IMR-90 (cell line): Measurements from ENCODE around the gene RIOX2. TPM values are rescaled to one million over a fixed set of nuclear protein-coding genes. Genes with fewer than 3 reads are reported as not detected.
A peak's percentile ranks its signal among the peaks of the same experiment; 100 is the strongest.

Experiments used
- ATAC-seq: fragments of 200-7000 bp; cut with Tn5 transposase; 2 replicates; pipeline ENCODE4 v1.9.1; 2020; ENCODE audit warnings: low read depth, mild to moderate bottlenecking, moderate library complexity
- BruUV-seq: library from RNA; stranded (reverse); fragments of 400-500 nt; replicated peaks from 2 replicates; lab custom pipeline; 2021; lab: Mats Ljungman, UMichigan
- CTCF ChIA-PET: fragments of 300-600 bp; formaldehyde crosslinking; extraction: SDS; loops from one replicate; lab custom pipeline; 2021; ENCODE audit warnings: antibody characterized with exemption; lab: Yijun Ruan, JAX
- POLR2A ChIA-PET: fragments of 300-600 bp; sonication (Branson Sonifier 250); formaldehyde crosslinking; loops from one replicate; lab custom pipeline; 2022; ENCODE audit warnings: antibody characterized with exemption; ENCODE audit not compliant: unreplicated experiment; lab: Charles Lee
- DNase-seq: peaks from one replicate; pipeline ENCODE4 v3.0.0; 2013
- H2AFZ ChIP-seq: replicated peaks from 2 replicates; pipeline ENCODE3; 2013; ENCODE audit warnings: low read length, mild to moderate bottlenecking; ENCODE audit not compliant: poor library complexity
- H2AK5ac ChIP-seq: 2 replicates; pipeline ENCODE4 v1.6.1; 2013; ENCODE audit warnings: low read depth, low read length, inconsistent platforms
- H2AK9ac ChIP-seq: replicated peaks from 2 replicates; pipeline ENCODE3; 2013; ENCODE audit warnings: mild to moderate bottlenecking, low read depth, low read length, moderate library complexity; ENCODE audit not compliant: poor library complexity
- H2BK120ac ChIP-seq: 2 replicates; pipeline ENCODE4 v1.6.1; 2013; ENCODE audit warnings: low read depth, low read length, inconsistent platforms
- H2BK15ac ChIP-seq: 3 replicates; pipeline ENCODE4 v1.6.1; 2013; ENCODE audit warnings: low read depth, low read length, inconsistent platforms
- H2BK20ac ChIP-seq: 2 replicates; pipeline ENCODE4 v1.6.1; 2013; ENCODE audit warnings: low read depth, mild to moderate bottlenecking, inconsistent platforms, low read length, moderate library complexity
- H2BK5ac ChIP-seq: 2 replicates; pipeline ENCODE4 v1.6.1; 2013; ENCODE audit warnings: mild to moderate bottlenecking, low read depth, low read length, inconsistent platforms; ENCODE audit not compliant: poor library complexity, severe bottlenecking
- H3K14ac ChIP-seq: replicated peaks from 2 replicates; pipeline ENCODE4 v1.6.1; 2013; ENCODE audit warnings: low read depth, low read length, inconsistent platforms
- H3K18ac ChIP-seq: 2 replicates; pipeline ENCODE4 v1.6.1; 2013; ENCODE audit warnings: low read depth, low read length, control low read depth
- H3K23ac ChIP-seq: 2 replicates; pipeline ENCODE4 v1.6.1; 2013; ENCODE audit warnings: low read depth, low read length, inconsistent platforms
- H3K27ac ChIP-seq: 2 replicates; pipeline ENCODE4 v1.5.1; 2013; ENCODE audit warnings: mild to moderate bottlenecking, control low read depth, low read length; ENCODE audit not compliant: insufficient read depth
- H3K27me3 ChIP-seq: 2 replicates; pipeline ENCODE4 v1.6.1; 2013; ENCODE audit warnings: low read length; ENCODE audit not compliant: control insufficient read depth, insufficient read depth
- H3K36me3 ChIP-seq: 2 replicates; pipeline ENCODE4 v1.6.1; 2013; ENCODE audit warnings: low read length, mixed read lengths; ENCODE audit not compliant: control insufficient read depth, insufficient read depth
- H3K4ac ChIP-seq: 2 replicates; pipeline ENCODE4 v1.6.1; 2013; ENCODE audit warnings: low read depth, low read length, inconsistent platforms
- H3K4me1 ChIP-seq: 2 replicates; pipeline ENCODE4 v1.6.1; 2013; ENCODE audit warnings: low read length, mixed read lengths; ENCODE audit not compliant: control insufficient read depth, insufficient read depth
- H3K4me2 ChIP-seq: 2 replicates; pipeline ENCODE4 v1.6.1; 2013; ENCODE audit warnings: low read depth, mild to moderate bottlenecking, control low read depth, low read length, moderate library complexity
- H3K4me3 ChIP-seq: 2 replicates; pipeline ENCODE4 v1.5.1; 2013; ENCODE audit warnings: low read depth, mild to moderate bottlenecking, control low read depth, low read length, moderate library complexity; ENCODE audit not compliant: insufficient read depth
- H3K56ac ChIP-seq: 2 replicates; pipeline ENCODE4 v1.6.1; 2013; ENCODE audit warnings: low read length, inconsistent platforms; ENCODE audit not compliant: insufficient read depth; ENCODE audit errors: extremely low read depth
- H3K79me1 ChIP-seq, 2 experiments: 2 replicates each; pipeline ENCODE4 v1.6.1; 2013; ENCODE audit warnings: low read length in 2 of 2, inconsistent platforms in 1 of 2, low read depth in 1 of 2
- H3K9ac ChIP-seq: 2 replicates; pipeline ENCODE4 v1.6.1; 2013; ENCODE audit warnings: low read depth, low read length, control low read depth
- H3K9me1 ChIP-seq: 2 replicates; pipeline ENCODE4 v1.6.1; 2013; ENCODE audit warnings: low read length, inconsistent platforms; ENCODE audit not compliant: insufficient read depth
- H3K9me3 ChIP-seq: 2 replicates; pipeline ENCODE4 v1.6.1; 2013; ENCODE audit warnings: low read length; ENCODE audit not compliant: control insufficient read depth, insufficient read depth
- H4K20me1 ChIP-seq: 2 replicates; pipeline ENCODE4 v1.6.1; 2013; ENCODE audit warnings: low read length, inconsistent platforms; ENCODE audit not compliant: insufficient read depth
- H4K5ac ChIP-seq: 2 replicates; pipeline ENCODE4 v1.6.1; 2013; ENCODE audit warnings: mild to moderate bottlenecking, low read depth, low read length, control low read depth
- H4K8ac ChIP-seq, 2 experiments: 2 replicates each; pipeline ENCODE4 v1.6.1; 2013; ENCODE audit warnings: low read depth in 2 of 2, low read length in 2 of 2, control low read depth in 1 of 2, inconsistent platforms in 1 of 2
- H4K91ac ChIP-seq: 2 replicates; pipeline ENCODE4 v1.6.1; 2013; ENCODE audit warnings: low read depth, low read length, inconsistent platforms; ENCODE audit not compliant: insufficient read depth
- BHLHE40 ChIP-seq: fragments of 150-350 bp; IDR thresholded peaks from 2 replicates; pipeline ENCODE4 v1.6.1; 2016; ENCODE audit warnings: mild to moderate bottlenecking, low read depth, low read length
- CEBPB ChIP-seq: IDR thresholded peaks from 2 replicates; pipeline ENCODE4 v1.6.1; 2012; ENCODE audit warnings: low read depth, low read length, improper control_type of control experiment
- CTCF ChIP-seq: conservative IDR thresholded peaks from 2 replicates; pipeline ENCODE4 v1.5.1; 2012; ENCODE audit warnings: mild to moderate bottlenecking, low read depth, low read length, improper control_type of control experiment
- ELK1 ChIP-seq: fragments of 150-350 bp; IDR thresholded peaks from 2 replicates; pipeline ENCODE4 v1.6.1; 2016; ENCODE audit warnings: low read depth, mild to moderate bottlenecking, low read length, moderate library complexity, borderline replicate concordance
- FOS ChIP-seq: fragments of 150-350 bp; IDR thresholded peaks from 2 replicates; pipeline ENCODE4 v1.6.1; 2016; ENCODE audit warnings: low read depth, low read length
- MAFK ChIP-seq: IDR thresholded peaks from 2 replicates; pipeline ENCODE4 v1.6.1; 2012; ENCODE audit warnings: low read depth, low read length, improper control_type of control experiment
- MAZ ChIP-seq: IDR thresholded peaks from 2 replicates; pipeline ENCODE4 v1.6.1; 2012; ENCODE audit warnings: low read depth, mild to moderate bottlenecking, low read length, improper control_type of control experiment, moderate library complexity, borderline replicate concordance
- MXI1 ChIP-seq: IDR thresholded peaks from 2 replicates; pipeline ENCODE4 v1.6.1; 2012; ENCODE audit warnings: low read depth, mild to moderate bottlenecking, low read length, moderate library complexity, borderline replicate concordance
- POLR2A ChIP-seq: IDR thresholded peaks from 2 replicates; pipeline ENCODE4 v1.6.1; 2012; ENCODE audit warnings: mild to moderate bottlenecking, low read depth, low read length
- RAD21 ChIP-seq: IDR thresholded peaks from 2 replicates; pipeline ENCODE4 v1.6.1; 2012; ENCODE audit warnings: low read length, improper control_type of control experiment
- RCOR1 ChIP-seq: IDR thresholded peaks from 2 replicates; pipeline ENCODE4 v1.6.1; 2012; ENCODE audit warnings: mild to moderate bottlenecking, low read length, improper control_type of control experiment; ENCODE audit not compliant: insufficient replicate concordance
- RFX5 ChIP-seq: IDR thresholded peaks from 2 replicates; pipeline ENCODE4 v1.8.0; 2012; ENCODE audit warnings: low read depth, mild to moderate bottlenecking, low read length, moderate library complexity
- SMC3 ChIP-seq: fragments of 150-350 bp; IDR thresholded peaks from 2 replicates; pipeline ENCODE4 v1.6.1; 2016; ENCODE audit warnings: low read depth, mild to moderate bottlenecking, antibody characterized with exemption, low read length, moderate library complexity
- USF2 ChIP-seq: fragments of 150-350 bp; IDR thresholded peaks from 2 replicates; pipeline ENCODE4 v1.6.1; 2017; ENCODE audit warnings: mild to moderate bottlenecking, antibody characterized with exemption, low read length, low read depth
- dilution Hi-C: fragments of 300-500 bp; cut with HindIII; formaldehyde crosslinking; loops from one replicate; pipeline ENCODE4 v1.14.3; 2018; ENCODE audit warnings: low sequenced_read_pairs; ENCODE audit not compliant: unreplicated experiment
- in situ Hi-C: fragments of 300-500 bp; cut with MboI; formaldehyde crosslinking; loops from 3 replicates; pipeline ENCODE4 v1.14.3; 2019; ENCODE audit warnings: low sequenced_read_pairs, inconsistent platforms, mixed read lengths
- intact Hi-C: fragments of 100-400 bp; cut with micrococcal nuclease; formaldehyde crosslinking; loops from 2 replicates; pipeline ENCODE4 v1.10.0; 2022
- polyA plus RNA-seq, 3 experiments: library from polyadenylated mRNA; depleted of rRNA; stranded (reverse); fragments of >200 nt; gene quantifications; 2 replicates each; pipeline ENCODE4 v1.2.3, GENCODE V29; 2012; ENCODE audit warnings: low replicate concordance in 1 of 3
- total RNA-seq: library from RNA; depleted of rRNA; stranded (reverse); fragments of >200 nt; gene quantifications from 2 replicates; pipeline ENCODE4 v1.2.3, GENCODE V29; 2012

RIOX2 gene
- total and polyA plus RNA-seq, 2 of the 4 experiments (the other 2 are of a cell fraction), result 17.2 to 26.7 TPM

GRCh38 chr3:97927704-97928103 lies 44.5 kb downstream of the RIOX2 start:
- Histone ChIP-seq H3K9me1 (no peaks in the 10 kb centered on the region), H2AK5ac (no peak overlapping the region), H3K9me3 (no peaks in the 10 kb centered on the region), H3K27ac (no peak overlapping the region), H3K9ac (no peak overlapping the region), H2BK15ac (no peak overlapping the region), H3K27me3 (no peaks in the 10 kb centered on the region), H3K36me3 (peaks cover 6% of the 10 kb centered on the region), H4K91ac (no peak overlapping the region), H2AFZ (no peak overlapping the region), H3K79me1 (no peaks in the 10 kb centered on the region), H2BK20ac (no peak overlapping the region), H3K56ac (no peak overlapping the region), H4K5ac (no peak overlapping the region), H2AK9ac (no peak overlapping the region), H4K8ac (no peak overlapping the region), H3K4me2 (no peak overlapping the region), H2BK5ac (no peak overlapping the region), H4K20me1 (no peaks in the 10 kb centered on the region), H3K23ac (no peak overlapping the region), H3K4me1 (no peaks in the 10 kb centered on the region; the same call in 1 of the 2 replicates), H3K4me3 (no peak overlapping the region), H3K18ac (no peak overlapping the region), H2BK120ac (no peak overlapping the region), H3K14ac (no peak overlapping the region), H3K4ac (no peak overlapping the region)
- no TSS peak for BruUV-seq
- DNase-seq (peak; percentile 66), ATAC-seq (peak; percentile 92)
- POLR2A ChIA-PET, result no interaction called here
- TF ChIP-seq POLR2A, result no peak
- TF ChIP-seq SMC3, result no peak
- TF ChIP-seq RCOR1, result no peak
- no peak for TF ChIP-seq RAD21
- no peak for TF ChIP-seq MAZ
- no peak for TF ChIP-seq MAFK
- TF ChIP-seq MXI1, result no peak
- no peak for TF ChIP-seq FOS
- no peak for TF ChIP-seq USF2
- no peak for TF ChIP-seq BHLHE40
- TF ChIP-seq ELK1, result no peak
- no peak for TF ChIP-seq CTCF
- no peak for TF ChIP-seq RFX5
- no peak for TF ChIP-seq CEBPB
- CTCF ChIA-PET, result no interaction called here
- intact Hi-C loops (loop anchor here (5.0 kb wide), 1 partner anchor 105 kb away; the partner anchor contains the start of gene CRYBG3), dilution Hi-C loops (no loop called here), in situ Hi-C loops (no loop called here)
